Measurements from ENCODE around the gene ZFAND2A. TPM values are rescaled to one million over a fixed set of nuclear protein-coding genes. Genes with fewer than 3 reads are reported as not detected.

Gene ZFAND2A
- total and polyA plus RNA-seq, 2 donors (not counting 3 experiments of a cell fraction or from before 2014, with no cell fraction given) = 31.8 to 40.6 TPM

DNA sequence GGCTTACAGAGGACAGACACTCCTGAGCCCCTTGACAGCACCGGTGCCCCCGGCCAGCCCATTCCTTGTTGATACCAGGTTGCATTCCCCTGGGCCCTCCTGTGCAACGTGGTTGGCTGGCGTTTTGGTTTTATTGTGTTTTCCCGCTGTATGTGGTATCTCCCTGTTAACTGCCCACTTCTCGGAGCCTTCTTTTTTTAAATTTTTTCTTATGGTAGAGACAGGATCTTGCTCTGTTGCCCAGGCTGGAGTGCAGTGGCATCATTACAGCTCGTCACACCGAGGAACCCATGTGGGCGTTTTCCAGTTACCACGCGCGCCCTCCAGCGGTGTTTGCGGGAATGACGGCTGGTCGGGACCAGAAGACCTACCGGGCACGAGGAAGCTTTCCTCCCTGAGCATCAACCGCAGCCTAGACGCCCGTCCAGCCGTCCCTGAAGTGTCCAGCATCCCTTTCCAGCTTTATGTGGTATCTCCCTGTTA, 16.9 kb upstream of the ZFAND2A start:
- Histone ChIP-seq H3K27me3 (ENCODE audit: control insufficient read depth in 2 of 2, insufficient read depth in 2 of 2, low read length in 2 of 2) (no peaks in the 10 kb centered on the region), H3K79me2 (ENCODE audit: control insufficient read depth, insufficient read depth, low read length) (no peaks in the 10 kb centered on the region), H3K4me3 (replicated peaks in 1 of 3; ENCODE audit: insufficient read depth in 1 of 3, low read depth in 1 of 3, low read length in 3 of 3) (no peak overlapping the region), H3K9ac (replicated peaks; ENCODE audit: extremely low read depth, insufficient read depth, low read length) (no peak overlapping the region), H3K9me3 (replicated peaks; ENCODE audit: control insufficient read depth, insufficient read depth, low read length) (no peaks in the 10 kb centered on the region), H3K4me1 (ENCODE audit: control insufficient read depth, extremely low read depth, insufficient read depth, low read length) (peaks cover 21% of the 10 kb centered on the region), H4K20me1 (replicated peaks; ENCODE audit: control insufficient read depth, extremely low read depth, insufficient read depth, low read length) (no peaks in the 10 kb centered on the region), H3K4me2 (ENCODE audit: insufficient read depth, low read length) (peak overlapping the region; percentile 45), H2AFZ (ENCODE audit: low read depth, low read length) (no peak overlapping the region), H3K36me3 (ENCODE audit: control insufficient read depth in 2 of 2, extremely low read depth in 1 of 2, insufficient read depth in 2 of 2, low read length in 2 of 2) (no peaks in the 10 kb centered on the region), H3K9me1 (replicated peaks; ENCODE audit: control insufficient read depth, extremely low read depth, insufficient read depth, low read length) (no peaks in the 10 kb centered on the region), H3K27ac (ENCODE audit: insufficient read depth, low read depth, low read length) (no peak overlapping the region)
- POLR2A ChIA-PET = no interaction called here
- TF ChIP-seq, protein P1, sequence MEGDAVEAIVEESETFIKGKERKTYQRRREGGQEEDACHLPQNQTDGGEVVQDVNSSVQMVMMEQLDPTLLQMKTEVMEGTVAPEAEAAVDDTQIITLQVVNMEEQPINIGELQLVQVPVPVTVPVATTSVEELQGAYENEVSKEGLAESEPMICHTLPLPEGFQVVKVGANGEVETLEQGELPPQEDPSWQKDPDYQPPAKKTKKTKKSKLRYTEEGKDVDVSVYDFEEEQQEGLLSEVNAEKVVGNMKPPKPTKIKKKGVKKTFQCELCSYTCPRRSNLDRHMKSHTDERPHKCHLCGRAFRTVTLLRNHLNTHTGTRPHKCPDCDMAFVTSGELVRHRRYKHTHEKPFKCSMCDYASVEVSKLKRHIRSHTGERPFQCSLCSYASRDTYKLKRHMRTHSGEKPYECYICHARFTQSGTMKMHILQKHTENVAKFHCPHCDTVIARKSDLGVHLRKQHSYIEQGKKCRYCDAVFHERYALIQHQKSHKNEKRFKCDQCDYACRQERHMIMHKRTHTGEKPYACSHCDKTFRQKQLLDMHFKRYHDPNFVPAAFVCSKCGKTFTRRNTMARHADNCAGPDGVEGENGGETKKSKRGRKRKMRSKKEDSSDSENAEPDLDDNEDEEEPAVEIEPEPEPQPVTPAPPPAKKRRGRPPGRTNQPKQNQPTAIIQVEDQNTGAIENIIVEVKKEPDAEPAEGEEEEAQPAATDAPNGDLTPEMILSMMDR (IDR thresholded peaks at IDR 0.05; ENCODE audit: extremely low read depth in 1 of 2, insufficient read depth in 1 of 2, low read depth in 1 of 2, low read length in 2 of 2) = peak; percentile 52 to 68
- TF ChIP-seq GATA2 (IDR thresholded peaks at IDR 0.05; ENCODE audit: insufficient read depth, insufficient read length, low read depth, low read length) (no peak), POLR2A (IDR thresholded peaks at IDR 0.05; ENCODE audit: low read depth, low read length) (no peak), JUN (IDR thresholded peaks at IDR 0.05; ENCODE audit: borderline replicate concordance, insufficient read depth, insufficient read length, low read depth) (no peak)
- FAIRE-seq = no peak
- no TSS peak for BruUV-seq (replicated peaks)
- dilution Hi-C loops (cut with MboI; ENCODE audit: extremely low pct_ligation_motif_present, low sequenced_read_pairs) (no loop called here), intact Hi-C loops (cut with micrococcal nuclease) (loop anchor here (1.0 to 2.0 kb wide), 4 partner anchors 16 to 268 kb away; partner anchors contain the start of gene ZFAND2A)
- DNase-seq (ENCODE audit: low read depth, low spot score) = peak; percentile 55
- CTCF ChIA-PET = interaction anchor here (0.6 to 3.0 kb wide), 28 partner anchors 9 to 341 kb away, joined by 3 to 32 read pairs (median 4); partner anchors contain the start of genes COX19 and ZFAND2A
